Smooth muscle cell (in vitro differentiated cells): ENCODE measurements around the gene GPR156. TPM values are rescaled to one million over a fixed set of nuclear protein-coding genes. Genes with fewer than 3 reads are reported as not detected.

Source experiments
- DNase-seq: peaks from one replicate; lab custom pipeline; 2025; ENCODE audit not compliant: unreplicated experiment; lab: John Stamatoyannopoulos, UW
- H2AFZ ChIP-seq: fragments of 200-600 bp; sonication (generic); 2 replicates; pipeline ENCODE4 v1.6.0; 2016; ENCODE audit warnings: antibody characterized with exemption, low read depth, mild to moderate bottlenecking
- H3F3A ChIP-seq: fragments of 200-600 bp; sonication (generic); 2 replicates; pipeline ENCODE4 v1.6.0; 2017; ENCODE audit warnings: antibody characterized with exemption, low read depth
- H3K27ac ChIP-seq: fragments of 200-600 bp; sonication (generic); 2 replicates; pipeline ENCODE4 v1.5.1; 2016; ENCODE audit warnings: low read depth, mild to moderate bottlenecking
- H3K27me3 ChIP-seq: fragments of 200-600 bp; sonication (generic); 2 replicates; pipeline ENCODE4 v1.6.1; 2016; ENCODE audit warnings: low read depth, mild to moderate bottlenecking
- H3K36me3 ChIP-seq: fragments of 200-600 bp; sonication (generic); 2 replicates; pipeline ENCODE4 v1.5.1; 2016; ENCODE audit warnings: low read depth
- H3K4me1 ChIP-seq: fragments of 200-600 bp; sonication (generic); 2 replicates; pipeline ENCODE4 v1.5.1; 2016; ENCODE audit warnings: low read depth
- H3K4me2 ChIP-seq: fragments of 200-600 bp; sonication (generic); 2 replicates; pipeline ENCODE4 v1.6.0; 2016; ENCODE audit warnings: mild to moderate bottlenecking
- H3K4me3 ChIP-seq: fragments of 200-600 bp; sonication (generic); 2 replicates; pipeline ENCODE4 v1.5.1; 2016; ENCODE audit warnings: mild to moderate bottlenecking
- H3K79me2 ChIP-seq: fragments of 200-600 bp; sonication (generic); 2 replicates; pipeline ENCODE4 v1.6.0; 2016; ENCODE audit warnings: low read depth, mild to moderate bottlenecking
- H3K9ac ChIP-seq: fragments of 200-600 bp; sonication (generic); 2 replicates; pipeline ENCODE4 v1.6.0; 2016; ENCODE audit warnings: low read depth
- H3K9me3 ChIP-seq: fragments of 200-600 bp; sonication (generic); replicated peaks from 2 replicates; pipeline ENCODE4 v1.5.1; 2016; ENCODE audit warnings: low read depth
- H4K20me1 ChIP-seq: fragments of 200-600 bp; sonication (generic); 2 replicates; pipeline ENCODE4 v1.6.0; 2016; ENCODE audit warnings: low read depth
- WGBS: methylation state at CpG from one replicate; pipeline ENCODE4 v1.1.7; 2016; ENCODE audit warnings: low lambda C conversion rate; 5-methylcytosine and 5-hydroxymethylcytosine counted together
- polyA plus RNA-seq: library from polyadenylated mRNA; unstranded; fragments of >200 nt; fragmentation: Nextera tagmentation; extraction: Ambion mirVana; gene quantifications from 2 replicates; pipeline ENCODE4 v1.2.1, GENCODE V29; 2016
- total RNA-seq: library from RNA; depleted of rRNA; stranded (reverse); fragments of >200 nt; gene quantifications from 2 replicates; pipeline ENCODE4 v1.2.3, GENCODE V29; 2014
- TF ChIP-seq, protein P1 (sequence below): fragments of 200-600 bp; sonication (generic); IDR thresholded peaks from 2 replicates; pipeline ENCODE4 v1.5.1; 2017; ENCODE audit warnings: borderline replicate concordance, mild to moderate bottlenecking, antibody characterized with exemption; ENCODE audit not compliant: insufficient read depth, poor library complexity, severe bottlenecking

Gene GPR156
- total and polyA plus RNA-seq, 2 experiments from 2014 or later = 1.2 to 2.9 TPM

DNA sequence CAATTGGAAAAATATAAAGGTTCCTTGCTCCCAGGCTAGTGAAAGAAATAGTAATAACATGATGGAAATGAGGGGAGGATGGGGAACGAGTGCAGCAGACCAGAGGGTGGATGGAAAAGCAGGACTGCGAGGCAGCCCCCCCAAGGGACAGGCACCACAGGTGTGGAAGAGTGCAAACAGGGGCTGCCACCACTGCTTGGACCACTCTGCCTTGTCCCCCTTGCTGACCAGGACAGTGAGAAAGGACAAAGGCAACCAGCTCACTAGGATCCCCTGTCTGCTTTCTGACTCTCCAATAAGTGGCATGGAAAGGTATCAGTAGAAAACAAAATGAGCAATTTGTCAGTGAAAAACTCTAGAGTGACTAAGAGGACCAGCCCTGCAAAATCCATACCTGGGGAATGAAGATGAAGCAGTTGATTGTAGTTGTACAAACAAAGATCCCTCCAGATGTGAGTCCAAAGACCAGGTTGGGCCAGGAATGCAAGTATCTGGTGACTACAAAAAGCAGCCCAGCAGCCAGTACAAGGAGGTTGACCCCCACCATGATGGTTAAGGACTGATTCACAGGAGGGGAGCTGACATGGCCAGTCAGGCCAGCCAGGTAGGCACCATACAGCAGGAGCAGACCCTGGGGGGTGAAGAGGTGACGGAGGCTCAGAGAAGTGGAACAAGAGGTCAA, 104.2 kb downstream of the GPR156 start:
- Histone ChIP-seq H3K9ac (no peak overlapping the region), H3K27ac (no peak overlapping the region), H3K27me3 (no peaks in the 10 kb centered on the region), H4K20me1 (no peaks in the 10 kb centered on the region), H3K4me3 (no peak overlapping the region), H3K79me2 (no peaks in the 10 kb centered on the region), H3K4me1 (peaks cover 13% of the 10 kb centered on the region), H3K36me3 (no peaks in the 10 kb centered on the region), H3F3A (no peaks in the 10 kb centered on the region), H2AFZ (no peak overlapping the region), H3K9me3 (no peaks in the 10 kb centered on the region), H3K4me2 (no peak overlapping the region)
- DNase-seq = no peak
- 94% methylated on average over 3 of the region's 3 CpGs for WGBS
- TF ChIP-seq, protein P1, sequence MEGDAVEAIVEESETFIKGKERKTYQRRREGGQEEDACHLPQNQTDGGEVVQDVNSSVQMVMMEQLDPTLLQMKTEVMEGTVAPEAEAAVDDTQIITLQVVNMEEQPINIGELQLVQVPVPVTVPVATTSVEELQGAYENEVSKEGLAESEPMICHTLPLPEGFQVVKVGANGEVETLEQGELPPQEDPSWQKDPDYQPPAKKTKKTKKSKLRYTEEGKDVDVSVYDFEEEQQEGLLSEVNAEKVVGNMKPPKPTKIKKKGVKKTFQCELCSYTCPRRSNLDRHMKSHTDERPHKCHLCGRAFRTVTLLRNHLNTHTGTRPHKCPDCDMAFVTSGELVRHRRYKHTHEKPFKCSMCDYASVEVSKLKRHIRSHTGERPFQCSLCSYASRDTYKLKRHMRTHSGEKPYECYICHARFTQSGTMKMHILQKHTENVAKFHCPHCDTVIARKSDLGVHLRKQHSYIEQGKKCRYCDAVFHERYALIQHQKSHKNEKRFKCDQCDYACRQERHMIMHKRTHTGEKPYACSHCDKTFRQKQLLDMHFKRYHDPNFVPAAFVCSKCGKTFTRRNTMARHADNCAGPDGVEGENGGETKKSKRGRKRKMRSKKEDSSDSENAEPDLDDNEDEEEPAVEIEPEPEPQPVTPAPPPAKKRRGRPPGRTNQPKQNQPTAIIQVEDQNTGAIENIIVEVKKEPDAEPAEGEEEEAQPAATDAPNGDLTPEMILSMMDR = no peak

DNA sequence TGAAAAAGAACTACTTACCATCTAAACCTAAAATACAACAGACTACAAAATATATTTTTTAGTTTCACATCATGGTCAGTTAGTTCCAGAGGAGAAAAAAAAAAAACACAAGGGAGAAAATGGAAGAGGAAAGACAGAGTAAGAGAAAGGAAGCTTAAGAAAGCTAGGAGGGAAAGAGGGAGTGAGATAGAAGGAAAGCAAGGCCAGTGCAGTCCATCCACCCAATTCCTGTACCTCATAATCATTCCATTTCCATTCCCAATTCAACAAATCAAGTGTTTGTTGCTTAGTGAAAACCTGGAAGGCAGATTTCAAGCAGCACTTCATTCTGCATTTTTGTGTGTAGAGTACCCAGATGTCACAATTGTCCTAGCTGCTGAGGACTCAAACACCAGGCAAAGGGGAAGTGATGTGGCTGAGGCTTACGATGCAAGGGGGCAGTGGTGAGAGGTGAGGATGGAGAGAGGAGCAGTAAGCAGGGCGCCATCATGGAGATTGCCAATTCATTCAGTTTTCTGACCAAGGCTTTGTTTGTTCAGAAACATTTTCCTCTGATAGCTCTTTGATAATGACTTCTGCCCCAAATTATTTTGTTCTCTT, 107.2 kb downstream of the GPR156 start:
- Histone ChIP-seq H3K27me3 (no peaks in the 10 kb centered on the region), H3K9me3 (no peaks in the 10 kb centered on the region), H3K36me3 (no peaks in the 10 kb centered on the region), H4K20me1 (no peaks in the 10 kb centered on the region), H3K79me2 (no peaks in the 10 kb centered on the region), H3K4me2 (peak overlapping the region; percentile 83), H3K4me3 (peak overlapping the region; percentile 11), H2AFZ (peak overlapping the region; percentile 83), H3K9ac (peak overlapping the region; percentile 84), H3F3A (no peaks in the 10 kb centered on the region), H3K4me1 (peaks cover 13% of the 10 kb centered on the region), H3K27ac (peak overlapping the region; percentile 96)
- WGBS = 73% methylated on average over 2 of the region's 2 CpGs
- TF ChIP-seq, protein P1 = no peak
- DNase-seq = no peak

DNA sequence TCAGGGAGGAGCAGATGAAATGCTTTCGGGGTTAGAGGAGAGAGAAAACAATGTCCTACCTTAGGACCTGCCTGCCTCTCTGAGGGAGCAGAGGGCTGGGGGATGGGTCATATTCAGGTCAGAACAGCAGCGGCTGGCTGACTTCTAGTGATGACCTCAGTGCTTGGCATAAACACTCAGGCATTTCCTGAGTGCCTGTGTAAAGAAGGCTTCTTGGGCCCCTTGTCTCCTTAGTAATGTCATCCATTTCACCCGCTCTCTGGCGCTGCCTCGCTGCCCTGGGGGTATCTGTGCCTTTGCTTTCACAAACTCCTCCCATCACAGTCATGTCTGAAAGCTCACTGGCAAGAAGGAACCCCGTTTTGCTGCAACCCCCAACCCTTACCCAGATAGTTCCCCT, 107.9 kb downstream of the GPR156 start:
- H3K4me2 ChIP-seq = peak overlapping the region; percentile 83
- WGBS = 7% methylated on average over 6 of the region's 6 CpGs
- H3K9me3 ChIP-seq = no peaks in the 10 kb centered on the region
- H2AFZ ChIP-seq = peak overlapping the region; percentile 83
- no peaks in the 10 kb centered on the region for H4K20me1 ChIP-seq
- H3K4me3 ChIP-seq = peak overlapping the region; percentile 11
- H3K27ac ChIP-seq = peak overlapping the region; percentile 96
- no peaks in the 10 kb centered on the region for H3K36me3 ChIP-seq
- DNase-seq = peak; percentile 8
- no peaks in the 10 kb centered on the region for H3K79me2 ChIP-seq
- peaks cover 13% of the 10 kb centered on the region for H3K4me1 ChIP-seq
- TF ChIP-seq, protein P1 = no peak
- no peaks in the 10 kb centered on the region for H3F3A ChIP-seq
- no peaks in the 10 kb centered on the region for H3K27me3 ChIP-seq
- H3K9ac ChIP-seq = peak overlapping the region; percentile 84
